Glutamatergic neuron (in vitro differentiated cells): ENCODE data around the gene BBLN. TPM values are rescaled to one million over a fixed set of nuclear protein-coding genes. Genes with fewer than 3 reads are reported as not detected.

Experiments used
- DNase-seq: peaks from one replicate; pipeline ENCODE4 v3.0.0; 2022
- H3K27ac Mint-ChIP-seq: one replicate; pipeline ENCODE4 v1.8.0; 2020; ENCODE audit warnings: mild to moderate bottlenecking, mixed read lengths, inconsistent platforms; ENCODE audit not compliant: unreplicated experiment
- H3K27me3 Mint-ChIP-seq: one replicate; pipeline ENCODE4 v1.8.0; 2020; ENCODE audit warnings: mild to moderate bottlenecking, moderate library complexity, mixed read lengths, inconsistent platforms; ENCODE audit not compliant: unreplicated experiment
- H3K36me3 Mint-ChIP-seq: one replicate; pipeline ENCODE4 v1.8.0; 2020; ENCODE audit warnings: mild to moderate bottlenecking, mixed read lengths, inconsistent platforms; ENCODE audit not compliant: unreplicated experiment
- H3K4me1 Mint-ChIP-seq: one replicate; pipeline ENCODE4 v1.8.0; 2020; ENCODE audit warnings: mild to moderate bottlenecking, low read depth, mixed read lengths, inconsistent platforms; ENCODE audit not compliant: unreplicated experiment
- H3K4me3 Mint-ChIP-seq: one replicate; pipeline ENCODE4 v1.8.0; 2020; ENCODE audit warnings: mild to moderate bottlenecking, mixed read lengths, inconsistent platforms; ENCODE audit not compliant: unreplicated experiment
- H3K9me3 Mint-ChIP-seq: one replicate; pipeline ENCODE4 v1.8.0; 2020; ENCODE audit warnings: mild to moderate bottlenecking, moderate library complexity, mixed read lengths, inconsistent platforms; ENCODE audit not compliant: unreplicated experiment
- CTCF ChIP-seq: fragments of 200-600 bp; sonication (generic); IDR thresholded peaks from one replicate; pipeline ENCODE4 v1.5.0; 2021; ENCODE audit not compliant: partially characterized antibody, unreplicated experiment
- total RNA-seq: library from RNA; stranded (reverse); fragmentation: NEBNext Ultra II Directional; extraction: Animal tissue kit (Norgen Biotek cat#: 25700); gene quantifications from one replicate; pipeline ENCODE4 v1.2.1, GENCODE V29; 2021; ENCODE audit not compliant: unreplicated experiment

BBLN gene
- total RNA-seq, 1 donor from 2014 or later, result 147 TPM

- H3K4me1 Mint-ChIP-seq, result peaks cover 16% of the 10 kb centered on the region
- H3K36me3 Mint-ChIP-seq, result no peaks in the 10 kb centered on the region
- peak overlapping the region; percentile 26 for H3K4me3 Mint-ChIP-seq
- DNase-seq, result no peak
- H3K9me3 Mint-ChIP-seq, result peaks cover 10% of the 10 kb centered on the region
- H3K27me3 Mint-ChIP-seq, result peaks cover 13% of the 10 kb centered on the region
- no peak for TF ChIP-seq CTCF
- H3K27ac Mint-ChIP-seq, result peak overlapping the region; percentile 80
Observed at GRCh38 chr9:128206916-128207910, 47.1 kb downstream of the BBLN start.

- TF ChIP-seq CTCF, result no peak
- Mint-ChIP-seq H3K36me3 (no peaks in the 10 kb centered on the region), H3K4me3 (peak overlapping the region; percentile 57), H3K4me1 (peaks cover 8% of the 10 kb centered on the region), H3K27me3 (peaks cover 9% of the 10 kb centered on the region), H3K9me3 (peaks cover 6% of the 10 kb centered on the region), H3K27ac (no peak overlapping the region)
- no peak for DNase-seq
Observed at GRCh38 chr9:128208386-128208785, 48.3 kb downstream of the BBLN start.

- TF ChIP-seq CTCF, result no peak
- H3K4me3 Mint-ChIP-seq, result no peak overlapping the region
- H3K27me3 Mint-ChIP-seq, result peaks cover 9% of the 10 kb centered on the region
- H3K36me3 Mint-ChIP-seq, result no peaks in the 10 kb centered on the region
- peaks cover 6% of the 10 kb centered on the region for H3K9me3 Mint-ChIP-seq
- H3K27ac Mint-ChIP-seq, result no peak overlapping the region
- peaks cover 8% of the 10 kb centered on the region for H3K4me1 Mint-ChIP-seq
- no peak for DNase-seq
Observed at GRCh38 chr9:128208946-128209669, 49.0 kb downstream of the BBLN start.

- Mint-ChIP-seq H3K27ac (no peak overlapping the region), H3K4me3 (peak overlapping the region; percentile 25), H3K27me3 (peaks cover 2% of the 10 kb centered on the region), H3K36me3 (no peaks in the 10 kb centered on the region), H3K9me3 (peaks cover 4% of the 10 kb centered on the region), H3K4me1 (peaks cover 9% of the 10 kb centered on the region)
- no peak for TF ChIP-seq CTCF
- no peak for DNase-seq
Observed at GRCh38 chr9:128211186-128211980, 51.3 kb downstream of the BBLN start.
